Endometrial microvascular endothelial cells (primary cell): ENCODE measurements around the gene CRIP3. TPM values are rescaled to one million over a fixed set of nuclear protein-coding genes. Genes with fewer than 3 reads are reported as not detected.

Experiments
- in situ Hi-C: cut with HindIII; loops from 2 replicates; pipeline ENCODE4 v1.10.0; 2017; ENCODE audit warnings: low sequenced_read_pairs, low pct_unique_long_range_greater_than_20kb; ENCODE audit errors: inconsistent ontology term
- total RNA-seq: library from RNA; depleted of rRNA; stranded (reverse); fragments of >200 nt; gene quantifications from one replicate; pipeline ENCODE4 v1.2.3, GENCODE V29; 2015; ENCODE audit errors: inconsistent ontology term

CRIP3 gene
- total RNA-seq, 1 donor from 2014 or later, result not detected

DNA sequence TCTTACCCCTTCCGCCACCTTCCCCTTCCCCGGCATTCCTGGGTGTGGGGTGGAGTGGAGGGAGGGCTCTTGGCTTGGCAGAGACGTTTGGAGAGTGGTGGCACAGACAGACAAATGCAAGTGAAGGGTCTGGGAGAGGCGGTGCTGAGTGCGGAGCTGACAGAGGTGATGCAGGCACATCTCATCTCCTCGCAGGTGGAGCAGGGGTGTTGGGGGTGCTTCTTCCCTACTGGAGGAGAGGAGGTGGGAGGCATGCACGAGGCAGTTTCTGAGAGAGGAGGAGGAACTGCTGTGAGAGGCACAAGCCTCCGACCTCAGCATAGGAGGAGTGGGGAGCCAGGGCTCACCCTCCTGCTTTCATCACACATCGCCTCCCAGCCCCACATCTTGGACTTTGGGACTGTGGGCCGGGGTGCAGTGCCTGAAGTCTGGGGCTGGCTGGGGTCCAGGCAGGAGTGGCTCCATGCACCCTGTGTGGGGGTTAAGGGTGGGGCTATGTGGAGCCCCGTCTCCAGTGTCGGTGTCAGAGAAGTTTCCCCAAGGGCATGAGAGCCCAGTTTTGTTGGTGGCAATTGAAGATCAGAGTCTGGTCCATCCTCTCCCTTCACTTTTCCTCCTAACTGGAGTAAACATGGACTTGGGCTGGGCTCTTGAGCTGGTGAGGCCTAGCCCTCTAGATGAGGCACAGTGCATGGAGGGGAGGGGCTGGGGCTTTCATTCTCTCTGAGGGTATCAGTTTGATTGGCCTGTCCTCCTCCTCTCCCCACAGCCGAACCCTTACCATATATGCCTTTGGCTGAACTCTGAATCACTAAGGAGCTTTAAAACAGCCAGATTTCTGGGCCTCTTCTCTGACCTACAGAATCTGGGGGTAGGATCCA lies 30.7 kb downstream of the CRIP3 start:
- in situ Hi-C loops, result no loop called here

DNA sequence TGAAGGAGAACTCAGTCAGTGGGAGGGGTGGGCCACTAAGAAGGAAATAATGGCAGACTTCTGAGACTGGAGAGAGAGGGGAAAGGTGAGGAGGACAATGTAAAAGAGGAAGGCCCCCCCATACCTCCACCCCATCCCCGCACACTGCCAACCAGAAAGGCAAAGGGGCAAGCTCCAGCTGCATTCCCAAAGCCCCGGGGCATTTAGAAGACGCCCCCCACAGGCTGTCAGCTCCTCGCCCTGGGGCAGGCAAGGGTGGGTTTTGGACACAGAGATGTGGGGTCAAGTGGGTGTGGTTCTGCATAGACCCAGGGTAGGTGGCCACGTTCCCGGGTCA lies 31.4 kb downstream of the CRIP3 start:
- in situ Hi-C loops, result no loop called here

DNA sequence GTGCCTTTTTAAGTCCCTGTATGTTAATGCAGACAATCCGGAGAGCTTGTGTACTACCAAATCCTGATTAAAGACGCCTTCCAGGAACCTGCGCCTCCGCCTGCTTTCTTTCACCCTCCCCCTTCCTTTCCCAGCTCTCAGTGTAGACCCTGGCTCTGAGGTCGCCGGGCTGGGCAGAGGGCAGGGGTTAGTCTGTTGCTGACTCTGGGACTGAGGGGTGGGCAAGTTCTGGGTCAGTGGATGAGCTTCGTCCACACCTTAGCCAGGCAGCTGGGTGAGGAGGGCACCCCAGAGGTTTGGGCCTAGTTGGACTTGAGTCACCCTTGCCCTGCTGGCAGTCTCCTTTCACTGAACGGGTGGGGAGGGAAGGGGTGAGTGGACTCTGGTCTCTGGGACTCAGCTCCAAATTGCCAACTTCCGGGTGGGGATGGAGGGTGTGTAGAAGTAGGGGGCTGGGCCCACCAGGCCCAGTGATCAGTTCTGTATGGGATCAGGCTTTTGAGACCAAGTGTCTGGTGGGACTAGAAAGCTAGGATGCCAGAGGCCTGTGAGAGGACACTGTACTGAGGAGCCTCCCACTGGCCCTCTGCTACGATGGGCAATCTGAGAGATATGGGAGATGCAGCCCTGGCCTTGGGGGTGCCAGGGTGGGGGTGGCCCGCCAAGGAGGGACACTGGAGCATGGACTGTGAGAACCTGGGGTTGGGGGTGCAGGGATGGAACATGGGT lies 31.9 kb downstream of the CRIP3 start:
- in situ Hi-C loops, result no loop called here

DNA sequence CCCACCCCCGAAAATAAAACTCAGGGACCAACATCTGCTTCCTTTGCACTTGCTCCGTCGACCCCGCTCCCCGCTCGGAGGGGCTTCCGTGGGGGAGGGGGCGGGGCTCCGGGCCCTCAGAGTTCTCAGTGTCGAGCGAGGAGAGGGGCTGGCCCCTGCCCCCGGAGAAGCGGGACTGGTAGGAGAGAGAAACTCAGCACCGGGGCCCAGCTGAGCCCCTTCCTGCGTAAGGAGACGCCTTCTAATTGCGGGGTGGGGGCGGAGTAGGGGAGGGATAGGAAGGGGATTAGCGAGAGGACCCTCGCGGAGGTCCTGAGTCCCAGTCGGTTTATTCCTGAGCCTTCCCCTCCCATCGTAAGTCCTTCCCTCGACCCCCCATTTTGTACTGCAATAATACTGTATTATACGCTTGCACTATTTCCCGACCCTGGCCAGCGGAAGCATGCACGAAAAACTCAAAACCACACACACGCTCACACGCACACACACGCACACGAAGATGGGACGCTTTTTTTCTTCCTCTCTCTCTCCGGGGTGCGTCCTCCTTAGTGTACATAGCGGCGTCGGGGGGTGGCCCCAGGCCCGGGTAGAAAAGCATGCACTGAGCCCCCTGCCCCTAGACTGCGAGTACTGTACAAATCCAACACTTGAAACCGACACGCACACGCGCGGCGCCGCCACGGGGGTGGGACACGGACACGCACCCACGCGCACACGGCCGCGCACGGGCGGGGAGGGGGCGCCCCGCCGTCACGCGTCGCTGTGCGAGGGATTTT lies 32.6 kb downstream of the CRIP3 start:
- in situ Hi-C loops, result no loop called here

DNA sequence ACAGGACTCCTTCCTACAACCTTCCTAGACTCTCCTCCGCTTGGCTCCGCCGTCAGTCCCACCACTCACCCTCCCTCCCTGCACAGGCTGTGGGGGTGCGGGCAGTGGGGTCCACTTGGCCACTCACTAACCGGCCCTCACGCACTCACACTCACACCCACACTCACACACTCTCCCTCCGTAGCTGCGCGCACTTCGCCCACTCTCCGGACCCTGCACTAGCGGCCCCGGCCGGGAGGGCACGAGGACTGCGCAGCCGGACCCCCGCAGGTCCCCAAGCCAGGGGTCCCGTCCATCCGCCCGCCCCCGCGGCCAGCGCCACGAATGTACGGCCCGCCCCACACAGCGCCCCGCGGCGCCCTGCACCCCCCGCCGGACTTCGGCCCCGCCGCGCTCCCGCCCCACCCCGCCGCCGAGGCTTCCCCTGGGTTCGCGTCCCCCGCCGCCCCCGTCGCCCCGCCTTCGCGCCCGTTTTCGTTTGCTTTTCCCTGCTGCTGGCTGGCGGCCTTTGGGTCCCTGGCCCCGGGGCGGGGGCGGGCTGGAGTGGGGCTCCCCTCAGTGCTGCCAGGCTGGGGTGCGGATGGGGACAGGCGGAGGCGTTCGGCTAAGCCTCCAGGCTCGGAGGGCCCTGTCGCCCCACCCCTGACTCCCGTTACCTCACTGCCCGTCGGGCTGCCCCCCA lies 33.6 kb downstream of the CRIP3 start:
- in situ Hi-C loops, result no loop called here

DNA sequence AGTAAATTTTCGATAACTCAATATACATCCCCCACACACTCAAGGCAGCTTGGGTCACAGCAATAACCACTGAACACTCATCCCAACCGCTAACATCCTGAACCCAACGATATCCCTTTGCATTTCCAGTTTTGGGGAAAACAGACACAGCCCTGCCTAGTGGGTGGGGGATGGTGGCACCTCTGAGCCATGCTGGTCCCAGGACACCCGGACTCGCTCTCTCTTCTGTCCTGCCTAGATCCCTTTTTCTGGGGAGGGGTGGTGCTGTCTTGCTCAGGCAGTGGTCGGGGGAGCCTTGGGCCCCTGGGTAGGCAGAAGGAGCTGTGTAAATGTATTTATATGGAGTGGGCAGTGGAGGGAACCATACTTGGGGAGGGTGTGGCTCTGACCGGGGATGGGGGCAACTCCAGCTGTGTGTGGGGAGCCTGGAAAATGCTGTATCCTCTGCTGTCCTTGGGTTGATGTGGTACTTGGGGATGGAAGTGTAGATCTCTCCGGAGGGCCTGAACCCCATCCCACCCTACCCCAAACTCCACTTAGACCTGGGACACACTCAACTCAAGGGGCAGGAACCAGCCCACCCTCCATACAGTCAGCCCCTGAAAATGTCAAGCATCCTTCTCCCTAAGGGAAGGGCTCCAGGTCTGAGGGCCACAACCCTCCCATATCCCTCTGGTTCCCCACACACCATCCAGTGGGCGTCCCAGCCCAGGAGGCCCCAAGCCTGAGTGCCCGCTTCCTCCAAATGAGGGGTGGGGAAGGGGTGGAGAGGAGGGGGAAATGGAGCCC lies 34.3 kb downstream of the CRIP3 start:
- in situ Hi-C loops, result no loop called here

DNA sequence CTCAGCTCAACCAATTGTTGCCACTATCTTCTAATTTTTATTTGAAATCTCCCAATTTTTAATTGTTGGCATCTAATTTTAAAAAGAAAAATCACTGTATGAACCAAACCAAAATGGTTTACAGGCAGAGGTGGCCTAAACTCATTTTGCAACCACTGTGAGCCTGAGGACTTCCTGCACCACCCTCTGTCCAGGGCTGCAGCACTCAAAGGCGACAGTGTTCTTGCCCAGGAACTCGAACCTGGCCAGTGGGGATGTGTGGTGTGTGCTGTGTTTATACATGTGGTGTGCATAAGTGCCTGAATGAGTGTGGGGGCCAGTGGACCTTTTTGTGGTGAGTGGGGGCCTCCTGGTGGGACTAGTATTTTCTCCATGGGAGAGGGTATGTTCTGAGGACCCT lies 34.9 kb downstream of the CRIP3 start:
- in situ Hi-C loops, result no loop called here

DNA sequence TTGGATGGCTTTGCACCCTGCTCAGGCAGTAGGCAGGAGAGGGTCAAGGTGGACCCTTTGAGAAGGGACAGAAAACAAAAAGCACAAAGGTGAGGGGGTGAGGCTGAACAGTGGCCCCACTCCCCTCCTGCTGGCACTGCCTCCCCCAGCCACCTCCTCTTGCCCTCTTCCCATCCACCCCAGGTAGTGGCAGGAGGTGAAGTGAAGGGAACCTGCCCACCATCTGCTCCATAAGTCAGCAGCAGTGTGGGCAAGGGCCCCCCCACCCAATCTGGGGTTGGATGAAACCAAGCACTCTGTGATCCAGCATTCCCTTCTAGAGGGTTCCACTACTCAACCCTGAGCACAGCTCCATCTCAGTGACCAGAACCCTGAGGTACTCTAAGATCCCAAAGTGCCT lies 36.7 kb downstream of the CRIP3 start:
- in situ Hi-C loops, result no loop called here

DNA sequence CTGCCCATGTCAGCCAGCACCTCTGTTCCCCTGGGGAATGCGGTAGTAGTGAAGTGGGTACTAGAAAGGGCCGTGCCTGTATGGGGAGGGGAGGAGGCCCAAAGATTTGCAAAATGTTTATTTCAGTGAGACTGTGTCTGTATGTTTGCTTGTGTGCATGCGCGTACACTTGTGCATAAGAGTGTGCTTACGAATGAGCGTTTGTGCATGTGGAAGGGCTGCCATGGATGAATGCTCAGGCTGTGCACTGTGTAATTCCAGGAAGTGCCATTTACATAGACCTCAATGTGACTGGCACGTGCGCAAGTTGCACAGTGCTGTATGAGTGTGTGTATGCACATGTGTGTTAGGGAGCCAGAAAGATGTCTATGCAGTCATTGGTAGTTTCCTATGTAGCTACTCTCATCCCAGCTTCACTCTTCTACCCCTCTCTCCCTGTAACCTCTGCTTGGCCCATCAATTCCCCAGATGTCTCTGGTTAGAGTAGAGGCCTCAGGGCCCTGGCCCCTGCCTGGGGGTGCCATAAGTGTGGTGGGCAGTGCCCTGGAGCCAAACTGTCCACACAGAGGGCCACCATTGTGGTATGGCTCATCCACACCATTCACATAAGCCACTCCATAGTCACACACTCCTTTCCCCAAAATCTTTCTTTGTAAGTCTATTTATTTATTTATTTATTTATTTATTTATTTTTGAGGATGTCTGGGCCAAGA lies 37.4 kb downstream of the CRIP3 start:
- in situ Hi-C loops, result no loop called here

DNA sequence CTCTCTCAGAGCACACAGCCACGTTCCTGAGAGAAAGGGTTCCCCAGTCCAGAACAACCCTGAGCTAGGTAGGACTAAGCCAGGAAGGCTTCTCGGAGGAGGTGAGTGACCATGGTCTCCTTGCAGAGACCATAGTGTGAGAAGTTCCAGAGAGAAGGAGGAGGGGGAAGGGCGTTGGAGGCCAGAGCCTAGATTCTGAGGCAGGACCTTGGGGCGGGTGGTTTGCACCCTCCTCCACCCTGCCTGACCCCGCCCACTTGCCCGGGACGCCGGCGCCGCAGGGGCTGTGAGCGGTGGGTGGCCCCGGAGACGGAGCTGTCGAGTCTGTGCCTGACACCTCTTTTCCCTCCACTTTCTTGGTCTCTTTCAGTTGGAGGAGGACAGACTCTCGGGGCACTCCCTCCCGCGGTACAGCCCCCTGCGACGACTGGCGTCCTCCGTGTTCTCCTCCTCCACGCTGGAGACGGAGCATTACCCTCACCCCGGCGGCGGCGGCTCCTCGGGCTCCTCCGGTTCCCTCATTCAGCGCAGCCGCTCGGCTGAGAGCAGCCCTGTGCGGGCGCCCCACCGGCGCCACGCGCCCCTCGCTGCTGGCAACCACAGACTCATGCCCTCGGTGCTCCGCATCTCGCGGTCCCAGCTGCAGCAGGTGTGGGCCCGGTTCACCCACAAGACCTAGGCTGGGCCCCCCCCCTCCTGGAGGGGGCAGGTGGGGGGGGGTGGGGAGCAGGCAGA lies 39.2 kb downstream of the CRIP3 start:
- in situ Hi-C loops, result no loop called here

DNA sequence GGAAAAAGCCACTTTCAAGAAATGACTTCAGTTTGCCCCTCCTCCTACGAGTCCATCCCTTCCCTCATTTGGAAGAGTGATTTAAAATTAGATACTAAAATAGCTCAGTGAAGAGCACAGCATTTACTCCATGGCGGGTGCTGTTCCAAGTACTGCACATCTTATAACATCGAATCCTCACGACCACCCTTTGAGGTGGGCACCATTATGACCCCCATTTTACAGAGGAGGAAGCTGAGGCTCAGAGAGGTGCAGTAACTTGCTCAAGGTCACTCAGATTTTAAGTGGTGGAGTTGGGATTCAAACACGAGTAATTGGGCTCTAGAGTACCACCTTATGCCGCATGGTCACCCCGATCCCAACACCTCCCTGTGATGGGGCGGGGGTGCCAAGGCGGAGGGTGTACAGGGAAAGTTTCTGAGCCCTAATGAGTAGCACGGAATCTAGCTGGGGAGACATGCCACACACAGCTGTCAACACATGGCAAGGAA lies 39.8 kb downstream of the CRIP3 start:
- in situ Hi-C loops, result no loop called here

DNA sequence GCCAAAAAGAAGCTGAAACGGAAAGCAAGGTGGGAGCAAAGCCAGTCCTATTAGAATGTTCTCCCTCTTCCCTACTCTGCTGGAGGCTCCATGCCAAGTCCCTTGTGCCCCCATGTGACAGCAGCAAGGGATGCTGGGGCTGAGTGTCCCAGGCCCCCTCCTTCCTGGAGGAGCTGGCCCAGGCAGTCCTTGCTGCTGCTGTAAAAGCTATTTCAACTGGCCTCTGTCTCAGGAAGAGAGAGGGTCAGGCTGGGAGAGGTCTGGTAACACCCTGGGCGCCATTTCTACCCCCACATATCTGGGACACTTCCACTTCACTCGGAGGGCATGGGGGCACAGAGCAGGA lies 40.3 kb downstream of the CRIP3 start:
- in situ Hi-C loops, result no loop called here

DNA sequence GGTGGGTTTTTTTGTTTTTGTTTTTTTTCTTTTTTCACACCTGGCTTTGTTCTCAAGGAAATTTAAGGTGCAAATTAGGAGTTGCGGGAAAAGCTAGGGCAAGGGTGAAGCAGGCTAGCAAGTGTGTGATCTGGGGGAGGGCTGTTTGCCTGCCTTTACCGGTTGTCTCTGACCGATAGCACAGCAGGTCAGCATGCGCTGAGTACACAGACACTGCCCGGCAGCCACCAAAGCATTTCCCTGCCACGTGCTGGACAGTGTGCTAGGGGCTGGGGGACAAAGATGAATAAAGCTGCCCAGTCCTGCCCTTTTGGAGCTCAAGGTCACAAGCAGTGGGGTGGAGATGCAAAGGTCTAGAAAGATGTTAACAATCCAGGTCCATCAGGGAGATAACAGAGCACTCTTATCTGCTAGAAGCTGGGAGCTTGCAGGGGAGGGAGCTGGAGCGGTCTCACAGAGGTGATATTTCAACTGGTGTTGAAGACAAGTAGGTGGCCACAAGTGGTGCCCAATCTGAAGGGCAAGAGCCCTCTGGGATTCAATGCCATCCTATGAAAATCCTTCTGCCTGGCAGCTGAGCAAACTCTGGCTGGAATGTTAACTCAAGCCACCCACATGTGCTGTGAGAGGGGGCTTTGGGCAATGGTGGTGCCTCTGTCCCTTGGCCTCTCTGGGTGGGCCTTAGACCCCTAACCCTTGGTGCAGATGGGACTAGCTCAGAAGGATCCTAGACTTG lies 40.8 kb downstream of the CRIP3 start:
- in situ Hi-C loops, result no loop called here

DNA sequence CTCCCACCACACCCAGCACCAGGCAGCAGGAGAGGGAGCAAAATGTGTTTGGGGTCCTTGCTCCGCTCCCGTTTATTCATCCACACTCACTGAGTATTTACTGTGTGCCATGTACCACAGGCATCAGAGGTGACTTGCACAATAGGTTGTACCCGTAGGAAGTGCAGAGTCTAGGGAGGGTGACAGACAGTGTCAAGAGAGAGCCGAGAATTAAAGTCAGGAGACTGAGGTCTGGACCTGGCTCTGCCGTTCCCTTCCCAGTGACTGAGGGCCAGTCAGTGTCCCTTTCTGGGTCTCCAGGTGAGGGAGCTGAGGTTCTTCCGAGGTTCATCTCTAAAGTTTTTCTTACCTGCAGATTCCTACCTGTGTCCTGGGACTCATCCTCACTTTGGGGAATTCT lies 43.1 kb downstream of the CRIP3 start:
- in situ Hi-C loops, result no loop called here

DNA sequence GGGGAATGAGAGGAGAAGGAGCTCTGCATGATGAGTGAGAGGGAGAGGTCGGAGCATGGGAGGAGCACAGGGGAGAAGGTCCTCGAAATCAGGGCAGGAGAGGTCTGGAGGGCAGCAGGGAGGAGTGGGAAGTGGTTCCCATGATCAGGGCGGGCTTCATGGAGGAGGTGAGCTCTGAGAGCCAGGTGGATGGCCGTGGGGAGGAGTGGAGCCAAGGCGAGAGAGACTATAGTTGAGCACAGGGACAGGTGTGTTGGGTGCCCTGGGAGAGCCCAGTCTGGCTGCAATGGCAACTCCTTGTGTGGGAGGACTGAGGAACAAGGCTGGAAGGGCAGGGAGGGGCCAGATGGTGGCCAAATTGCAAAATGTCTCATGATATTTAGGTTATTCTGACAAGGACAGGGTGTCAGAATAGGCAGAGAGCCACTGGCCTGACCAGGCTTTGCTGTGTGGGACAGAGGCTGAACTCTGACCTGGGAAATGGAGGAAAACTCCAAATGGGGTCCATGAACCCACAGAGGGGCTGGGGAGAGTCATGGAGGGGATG lies 44.0 kb downstream of the CRIP3 start:
- in situ Hi-C loops, result no loop called here
